Coronary artery (tissue), 2 donors: ENCODE measurements around the gene SHC1.

Experiments used
- DNase-seq: peaks from one replicate; pipeline ENCODE4 v3.0.0-alpha.2; 2017; ENCODE audit warnings: low spot score
- H3K27ac ChIP-seq, 2 donors: fragments of 200-600 bp; sonication (generic); one replicate each; pipeline ENCODE4 v1.5.1; 2016 to 2019
- H3K4me3 ChIP-seq: fragments of 200-600 bp; sonication (generic); 2 replicates; pipeline ENCODE4 v1.5.1; 2016; ENCODE audit warnings: mild to moderate bottlenecking, moderate library complexity
- TF ChIP-seq, protein P1 (sequence below): fragments of 200-600 bp; sonication (generic); IDR thresholded peaks from one replicate; pipeline ENCODE4 v1.5.1; 2019; ENCODE audit warnings: antibody characterized with exemption

Gene SHC1, protein sequence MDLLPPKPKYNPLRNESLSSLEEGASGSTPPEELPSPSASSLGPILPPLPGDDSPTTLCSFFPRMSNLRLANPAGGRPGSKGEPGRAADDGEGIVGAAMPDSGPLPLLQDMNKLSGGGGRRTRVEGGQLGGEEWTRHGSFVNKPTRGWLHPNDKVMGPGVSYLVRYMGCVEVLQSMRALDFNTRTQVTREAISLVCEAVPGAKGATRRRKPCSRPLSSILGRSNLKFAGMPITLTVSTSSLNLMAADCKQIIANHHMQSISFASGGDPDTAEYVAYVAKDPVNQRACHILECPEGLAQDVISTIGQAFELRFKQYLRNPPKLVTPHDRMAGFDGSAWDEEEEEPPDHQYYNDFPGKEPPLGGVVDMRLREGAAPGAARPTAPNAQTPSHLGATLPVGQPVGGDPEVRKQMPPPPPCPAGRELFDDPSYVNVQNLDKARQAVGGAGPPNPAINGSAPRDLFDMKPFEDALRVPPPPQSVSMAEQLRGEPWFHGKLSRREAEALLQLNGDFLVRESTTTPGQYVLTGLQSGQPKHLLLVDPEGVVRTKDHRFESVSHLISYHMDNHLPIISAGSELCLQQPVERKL

DNA sequence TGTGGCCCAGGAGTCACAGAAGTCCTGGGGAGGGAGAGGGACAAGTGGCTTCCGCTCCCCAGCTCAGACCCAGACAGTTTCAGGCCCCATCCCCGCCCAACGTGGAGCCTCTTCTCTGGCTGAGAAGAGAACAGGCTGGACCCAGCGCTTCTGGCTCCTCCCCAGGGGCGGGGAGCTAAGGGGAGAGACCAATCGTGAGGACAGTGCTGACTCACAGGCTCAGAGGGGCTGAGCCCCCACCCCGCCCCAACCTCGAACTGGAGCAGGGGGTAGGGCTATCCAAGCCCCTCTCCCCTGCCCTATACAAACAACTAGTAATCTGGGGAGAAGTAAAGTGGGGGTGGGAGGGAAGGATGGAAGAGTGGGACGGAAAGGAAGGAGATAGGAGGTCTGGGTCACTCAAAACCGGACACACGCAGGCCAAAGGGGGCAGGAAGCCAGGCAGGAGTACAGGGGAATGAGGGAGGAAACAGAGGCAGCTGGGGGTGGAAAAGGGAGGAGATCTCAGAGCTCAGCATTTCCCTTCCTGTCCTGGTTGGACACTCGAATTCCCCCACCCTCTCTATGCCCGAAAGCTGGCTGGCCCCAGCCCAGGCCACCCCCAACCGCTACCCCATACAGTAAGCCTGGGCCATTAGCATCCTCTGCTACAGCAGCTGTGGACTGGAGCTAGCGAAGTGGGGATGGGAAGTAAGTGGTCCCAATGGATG, at the start of gene SHC1:
Gene SHC1, minus strand, starts transcription at position 117 of the 710 bp plus-strand sequence. CDS start 221 bp downstream, outside the sequence.
- TF ChIP-seq, protein P1, sequence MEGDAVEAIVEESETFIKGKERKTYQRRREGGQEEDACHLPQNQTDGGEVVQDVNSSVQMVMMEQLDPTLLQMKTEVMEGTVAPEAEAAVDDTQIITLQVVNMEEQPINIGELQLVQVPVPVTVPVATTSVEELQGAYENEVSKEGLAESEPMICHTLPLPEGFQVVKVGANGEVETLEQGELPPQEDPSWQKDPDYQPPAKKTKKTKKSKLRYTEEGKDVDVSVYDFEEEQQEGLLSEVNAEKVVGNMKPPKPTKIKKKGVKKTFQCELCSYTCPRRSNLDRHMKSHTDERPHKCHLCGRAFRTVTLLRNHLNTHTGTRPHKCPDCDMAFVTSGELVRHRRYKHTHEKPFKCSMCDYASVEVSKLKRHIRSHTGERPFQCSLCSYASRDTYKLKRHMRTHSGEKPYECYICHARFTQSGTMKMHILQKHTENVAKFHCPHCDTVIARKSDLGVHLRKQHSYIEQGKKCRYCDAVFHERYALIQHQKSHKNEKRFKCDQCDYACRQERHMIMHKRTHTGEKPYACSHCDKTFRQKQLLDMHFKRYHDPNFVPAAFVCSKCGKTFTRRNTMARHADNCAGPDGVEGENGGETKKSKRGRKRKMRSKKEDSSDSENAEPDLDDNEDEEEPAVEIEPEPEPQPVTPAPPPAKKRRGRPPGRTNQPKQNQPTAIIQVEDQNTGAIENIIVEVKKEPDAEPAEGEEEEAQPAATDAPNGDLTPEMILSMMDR: no peak
- Histone ChIP-seq H3K4me3 (peak within 1 kb of the TSS; percentile 78), H3K27ac (peak within 1 kb of the TSS; percentile 98)
- peak; percentile 98 for DNase-seq

DNA sequence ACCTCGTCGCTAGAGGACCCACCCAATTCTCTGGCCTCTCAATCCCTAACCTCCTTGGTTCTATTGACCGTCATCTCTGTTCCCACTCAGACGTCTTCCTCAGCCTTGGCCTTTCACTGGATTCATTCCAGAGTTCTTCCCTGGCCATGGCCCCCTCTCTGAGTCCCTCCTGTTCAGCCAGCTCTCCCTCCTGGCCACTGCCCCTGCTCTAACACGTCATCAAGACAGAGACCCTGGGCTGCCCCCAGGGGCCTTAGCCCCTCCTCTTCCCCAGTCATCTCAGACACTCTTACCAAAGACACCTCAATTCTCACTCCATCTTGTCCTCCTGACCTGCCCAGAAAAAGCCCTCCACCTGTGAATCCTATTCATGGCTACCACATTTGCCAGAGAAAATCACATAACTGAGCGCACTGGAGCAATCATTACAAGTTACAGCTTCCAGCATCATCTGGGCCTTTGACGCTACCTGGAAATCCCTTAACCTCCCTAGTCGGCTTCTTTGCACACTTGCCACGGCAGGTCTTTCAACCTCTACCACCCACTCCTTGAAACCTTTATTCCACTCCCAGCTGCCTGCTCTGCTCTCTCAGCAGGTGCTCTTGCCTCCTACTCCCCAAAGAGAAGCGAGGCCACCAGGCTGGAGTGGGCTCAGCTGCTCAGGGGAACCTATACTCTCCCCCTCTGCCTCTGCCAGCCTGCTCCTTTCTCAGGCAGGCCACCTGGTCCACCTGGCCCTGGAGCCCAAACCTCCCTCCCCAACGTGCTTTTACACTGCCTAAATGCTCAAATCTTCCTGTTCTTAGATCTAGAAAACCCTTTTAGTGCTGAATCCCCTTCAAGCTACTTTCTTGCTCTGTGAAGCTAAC, 49.1 kb upstream of the SHC1 start:
- no peak overlapping the region for H3K4me3 ChIP-seq
- DNase-seq: no peak
- no peak overlapping the region for H3K27ac ChIP-seq
- TF ChIP-seq, protein P1: no peak

DNA sequence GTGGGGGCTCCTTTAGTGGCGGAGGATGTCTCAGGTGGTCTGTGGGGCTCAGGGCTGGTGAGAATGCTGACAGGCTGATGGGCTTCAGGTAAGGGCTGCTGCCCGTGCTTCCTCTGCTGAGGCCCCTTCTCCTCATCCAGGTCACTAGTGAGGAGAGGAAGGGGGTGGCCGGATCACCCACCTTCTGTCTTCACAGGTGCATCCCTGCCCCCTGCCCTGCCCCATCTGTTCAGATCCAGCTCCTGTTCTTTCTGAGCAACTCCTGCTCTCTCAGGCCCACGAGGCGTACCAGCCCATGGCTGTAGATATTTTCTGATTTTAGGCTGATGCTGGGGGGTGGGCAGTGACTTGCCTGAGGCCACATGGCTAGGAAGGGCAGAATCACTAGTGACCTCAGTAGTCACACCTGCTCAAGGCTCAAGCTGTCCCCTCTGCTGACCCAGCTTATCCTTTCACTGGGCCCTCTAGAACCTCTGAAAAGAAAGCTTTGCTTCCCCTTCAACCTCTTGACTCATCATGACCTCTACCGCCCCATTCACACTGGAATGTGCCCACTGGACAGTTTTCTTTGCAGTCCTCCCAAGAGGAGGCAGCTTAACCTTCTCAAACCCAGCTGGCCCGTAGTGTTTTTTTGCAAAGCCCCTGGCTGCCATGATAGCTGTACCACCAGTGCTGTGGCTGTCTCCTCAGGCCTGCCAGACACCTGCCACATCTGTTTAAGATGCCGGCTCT, 48.2 kb upstream of the SHC1 start:
- TF ChIP-seq, protein P1: no peak
- Histone ChIP-seq H3K27ac (peak overlapping the region in 1 of 2 donors; percentile 97), H3K4me3 (no peak overlapping the region)
- no peak for DNase-seq

DNA sequence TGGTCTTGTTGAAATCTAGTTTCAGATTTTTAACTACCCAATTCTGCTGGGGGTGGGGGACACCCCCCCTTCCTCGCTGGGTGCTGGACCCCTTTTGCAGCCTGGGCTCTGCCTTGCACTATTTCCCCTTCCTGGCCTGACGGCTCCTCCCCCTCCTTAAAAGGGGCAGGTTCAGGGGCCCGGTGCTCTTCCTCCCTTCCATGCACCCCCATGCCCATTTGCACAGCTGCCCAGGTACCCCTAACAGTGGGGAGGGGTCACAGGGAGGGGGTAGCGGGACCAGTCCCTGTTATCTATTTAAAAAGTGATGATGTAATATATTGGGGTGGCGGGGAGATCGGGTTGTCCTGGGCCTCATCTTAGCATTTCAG, 47.4 kb upstream of the SHC1 start:
- TF ChIP-seq, protein P1: no peak
- H3K4me3 ChIP-seq: peak overlapping the region; percentile 79
- DNase-seq: no peak
- peak overlapping the region; percentile 84 to 97 for H3K27ac ChIP-seq

DNA sequence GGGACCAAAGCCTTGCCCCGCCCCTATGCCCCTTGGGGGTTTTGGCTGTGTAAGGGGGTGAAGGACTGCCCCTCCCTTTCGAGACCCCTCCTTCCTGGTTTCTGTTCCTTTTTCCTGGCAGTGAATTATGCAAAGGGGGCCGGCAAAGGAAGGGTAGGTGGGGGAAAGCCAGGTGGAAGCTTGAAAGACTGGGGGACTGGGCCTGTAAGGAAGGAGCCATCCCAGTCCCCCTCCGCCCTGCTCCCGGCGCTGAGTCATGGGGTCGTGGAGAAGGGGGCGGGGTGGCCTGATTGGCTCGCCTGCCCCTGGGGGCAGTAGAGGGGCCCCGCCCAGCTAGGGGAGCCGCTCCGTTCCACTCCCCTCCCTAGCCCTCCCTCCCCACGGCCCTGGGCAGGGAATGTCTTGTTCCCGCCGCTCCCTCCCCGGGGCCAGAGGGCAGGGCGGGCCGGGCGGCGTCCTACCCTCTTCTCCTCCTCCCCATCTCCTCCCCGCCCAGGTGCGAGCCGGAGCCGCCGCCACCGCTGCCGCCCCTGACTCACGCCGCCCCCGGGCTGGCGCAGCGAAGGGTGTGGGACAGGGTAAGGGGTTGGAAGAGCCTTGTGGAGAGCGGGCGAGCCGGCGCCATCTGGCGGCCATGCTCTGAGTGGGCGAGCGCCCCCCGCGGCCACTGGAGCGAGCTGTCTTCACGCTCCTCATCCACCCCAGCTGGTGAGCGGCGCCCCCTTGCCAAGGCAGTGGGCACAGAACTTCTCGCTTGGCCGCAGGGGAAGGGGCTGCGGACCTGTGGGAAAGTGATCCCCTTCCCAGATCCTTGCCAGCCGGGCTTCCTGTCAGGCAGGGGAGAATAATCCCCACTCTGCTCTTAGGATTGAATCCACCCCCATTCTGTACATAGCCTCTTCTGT, 46.7 kb upstream of the SHC1 start:
- TF ChIP-seq, protein P1: peak; percentile 99
- Histone ChIP-seq H3K4me3 (peak overlapping the region; percentile 79), H3K27ac (peak overlapping the region; percentile 84 to 97)
- DNase-seq: peak; percentile 96
